Measurements from ENCODE around the gene PIM2.
"Not testable (repeated sequence)": the region's sequence is repeated elsewhere in the genome, so short reads cannot be mapped to it uniquely, and the experiment has no call there.

The PIM2 gene

DNA sequence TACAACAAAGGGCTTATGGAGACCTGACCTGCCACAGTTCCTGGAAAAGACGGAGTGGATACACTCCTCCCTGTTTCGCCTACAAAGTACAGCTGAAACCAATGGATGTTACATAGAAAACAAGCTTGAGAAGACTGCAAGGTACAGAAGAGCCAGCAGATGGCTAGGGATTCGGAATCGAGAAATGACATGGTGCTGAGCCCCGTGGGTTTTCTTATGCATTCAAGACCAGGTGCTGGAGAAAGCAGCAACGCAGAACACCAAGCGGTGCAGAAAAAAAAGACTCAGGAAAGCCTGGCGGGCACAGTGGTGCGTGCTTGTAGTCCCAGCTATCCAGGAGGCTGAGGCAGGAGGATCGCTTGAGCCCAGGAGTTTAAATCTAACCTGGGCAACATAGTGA, 35.1 kb downstream of the PIM2 start:
- TF ChIP-seq, protein P1, sequence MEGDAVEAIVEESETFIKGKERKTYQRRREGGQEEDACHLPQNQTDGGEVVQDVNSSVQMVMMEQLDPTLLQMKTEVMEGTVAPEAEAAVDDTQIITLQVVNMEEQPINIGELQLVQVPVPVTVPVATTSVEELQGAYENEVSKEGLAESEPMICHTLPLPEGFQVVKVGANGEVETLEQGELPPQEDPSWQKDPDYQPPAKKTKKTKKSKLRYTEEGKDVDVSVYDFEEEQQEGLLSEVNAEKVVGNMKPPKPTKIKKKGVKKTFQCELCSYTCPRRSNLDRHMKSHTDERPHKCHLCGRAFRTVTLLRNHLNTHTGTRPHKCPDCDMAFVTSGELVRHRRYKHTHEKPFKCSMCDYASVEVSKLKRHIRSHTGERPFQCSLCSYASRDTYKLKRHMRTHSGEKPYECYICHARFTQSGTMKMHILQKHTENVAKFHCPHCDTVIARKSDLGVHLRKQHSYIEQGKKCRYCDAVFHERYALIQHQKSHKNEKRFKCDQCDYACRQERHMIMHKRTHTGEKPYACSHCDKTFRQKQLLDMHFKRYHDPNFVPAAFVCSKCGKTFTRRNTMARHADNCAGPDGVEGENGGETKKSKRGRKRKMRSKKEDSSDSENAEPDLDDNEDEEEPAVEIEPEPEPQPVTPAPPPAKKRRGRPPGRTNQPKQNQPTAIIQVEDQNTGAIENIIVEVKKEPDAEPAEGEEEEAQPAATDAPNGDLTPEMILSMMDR (IDR thresholded peaks at IDR 0.05; ENCODE audit: control extremely low read depth, extremely low read depth, low read depth, missing control alignments), result no peak
- ChIA-PET POLR2A (no interaction called here), CTCF (interaction anchor here (1.3 kb wide), 1 partner anchor 8 kb away, joined by 4 read pairs; no protein-coding TSS in a partner anchor)
- no peak for DNase-seq (ENCODE audit: extremely low spot score)

- CTCF ChIA-PET, result interaction anchor here (1.0 kb wide), 1 partner anchor 10 kb away, joined by 3 read pairs; no protein-coding TSS in a partner anchor
Observed at GRCh38 chrX:48876944-48877343, 41.9 kb downstream of the PIM2 start.

DNA sequence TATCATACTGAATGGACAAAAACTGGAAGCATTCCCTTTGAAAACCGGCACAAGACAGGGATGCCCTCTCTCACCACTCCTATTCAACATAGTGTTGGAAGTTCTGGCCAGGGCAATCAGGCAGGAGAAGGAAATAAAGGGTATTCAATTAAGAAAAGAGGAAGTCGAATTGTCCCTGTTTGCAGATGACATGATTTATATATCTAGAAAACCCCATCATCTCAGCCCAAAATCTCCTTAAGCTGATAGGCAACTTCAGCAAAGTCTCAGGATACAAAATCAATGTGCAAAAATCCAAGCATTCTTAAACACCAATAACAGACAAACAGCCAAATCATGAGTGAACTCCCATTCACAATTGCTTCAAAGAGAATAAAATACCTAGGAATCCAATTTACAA, 46.8 kb downstream of the PIM2 start:
- POLR2A ChIA-PET; CTCF ChIA-PET; DNase-seq (ENCODE audit: extremely low spot score): not testable (repeated sequence)

More at GRCh38 chrX:48876944-48877343, 41.9 kb downstream of the PIM2 start:
- POLR2A ChIA-PET; DNase-seq (ENCODE audit: extremely low spot score): not testable (repeated sequence)

DNA sequence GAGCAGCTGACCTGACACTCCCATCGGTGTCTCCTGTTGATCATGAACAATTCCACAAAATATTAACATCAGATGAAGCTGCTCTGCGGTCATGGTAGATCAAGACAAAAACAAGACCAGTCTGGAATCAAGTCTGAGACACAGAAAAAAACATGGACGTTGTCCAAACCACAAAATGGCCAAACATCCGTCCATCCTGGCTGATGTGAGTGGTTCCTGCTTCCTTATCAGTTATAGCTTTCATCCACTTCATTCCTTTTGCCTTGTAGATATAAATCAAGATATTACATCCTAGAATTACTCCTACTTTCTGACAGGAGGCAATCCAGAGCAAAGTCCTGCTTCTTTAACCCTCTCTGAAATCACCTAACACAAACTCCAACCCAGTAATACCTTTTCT, 54.6 kb downstream of the PIM2 start:
- TF ChIP-seq, protein P1 (IDR thresholded peaks at IDR 0.05; ENCODE audit: control extremely low read depth, extremely low read depth, low read depth, missing control alignments), result no peak
- no peak for DNase-seq (ENCODE audit: extremely low spot score)
- POLR2A ChIA-PET, result no interaction called here
- CTCF ChIA-PET, result no interaction called here
